Omental fat pad (tissue), 4 donors: ENCODE results near the gene GPC2. TPM values are rescaled to one million over a fixed set of nuclear protein-coding genes. Genes with fewer than 3 reads are reported as not detected.
"Not testable (repeated sequence)": the region's sequence is repeated elsewhere in the genome, so short reads cannot be mapped to it uniquely, and the experiment has no call there.

Source experiments
- ATAC-seq: fragments of 150-250 bp; one replicate; pipeline ENCODE4 v1.9.1; 2016; ENCODE audit warnings: mild to moderate bottlenecking, moderate library complexity; ENCODE audit not compliant: low FRiP score
- DNase-seq: peaks from one replicate; pipeline ENCODE4 v3.0.0-alpha.2; 2019; ENCODE audit warnings: low spot score
- CTCF ChIP-seq, 3 donors: fragments of 450-650 bp; IDR thresholded peaks; one replicate each; pipeline ENCODE4 v1.5.1; 2016 to 2017; ENCODE audit warnings: antibody characterized with exemption in 3 of 3, mild to moderate bottlenecking in 3 of 3, moderate library complexity in 2 of 3
- total RNA-seq, 4 donors: library from RNA; depleted of rRNA; stranded (reverse); fragments of >200 nt; gene quantifications; one replicate each; pipeline ENCODE4 v1.1.0, GENCODE V29; 2016

The GPC2 gene
- total RNA-seq, 4 donors from 2014 or later: 0.48 TPM; not detected in 3

DNA sequence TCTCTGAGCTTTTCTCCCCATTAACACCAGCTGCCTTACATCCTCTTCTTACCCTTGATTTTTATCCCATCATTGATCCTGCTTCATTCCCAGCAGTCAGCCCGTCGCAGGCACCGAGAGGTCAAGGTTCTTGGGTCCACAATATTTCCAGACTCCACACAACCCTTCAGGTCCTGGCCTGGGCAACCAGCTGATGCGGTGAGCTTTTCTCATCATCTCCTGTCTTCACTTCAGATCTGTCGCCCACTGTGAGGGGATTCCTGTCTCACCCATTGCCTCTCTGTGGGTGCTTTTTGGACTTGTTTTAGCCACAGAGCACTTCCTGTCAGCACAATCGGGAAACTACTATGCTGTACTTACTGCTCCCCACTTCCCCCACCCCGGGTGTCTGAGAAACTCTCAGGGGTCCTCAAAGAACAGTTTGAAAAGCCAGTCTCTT is 34.2 kb upstream of the GPC2 start:
- no peak for DNase-seq
- TF ChIP-seq CTCF (IDR thresholded peaks at IDR 0.05): no peak
- no peak for ATAC-seq

GRCh38 chr7:100210805-100211204 is 33.6 kb upstream of the GPC2 start:
- TF ChIP-seq CTCF (IDR thresholded peaks at IDR 0.05): no peak
- ATAC-seq (no peak), DNase-seq (no peak)

DNA sequence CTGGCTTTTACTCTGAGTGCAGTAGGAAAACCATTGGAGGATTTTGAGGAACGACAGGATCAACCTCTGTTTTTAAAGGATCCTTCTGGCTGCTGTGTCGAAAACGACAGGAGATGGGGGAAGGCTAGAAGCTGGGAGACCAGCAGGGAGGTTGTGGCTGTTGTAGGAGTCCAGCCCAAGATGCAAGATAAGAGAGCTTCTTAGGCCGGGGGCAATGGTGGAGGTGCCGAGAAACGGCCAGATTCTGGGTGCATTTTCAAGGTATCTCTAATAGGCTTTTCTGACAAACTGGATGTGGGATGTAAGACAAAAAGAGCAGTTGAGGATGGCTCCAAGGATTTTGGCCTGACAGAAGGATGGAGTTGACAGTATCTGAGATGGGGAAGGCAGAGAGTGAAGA is 32.3 kb upstream of the GPC2 start:
- ATAC-seq (no peak), DNase-seq (no peak)
- no peak for TF ChIP-seq CTCF (IDR thresholded peaks at IDR 0.05)

GRCh38 chr7:100208911-100209408 is 31.8 kb upstream of the GPC2 start:
- no peak for ATAC-seq
- DNase-seq: no peak
- no peak for TF ChIP-seq CTCF (IDR thresholded peaks at IDR 0.05)

DNA sequence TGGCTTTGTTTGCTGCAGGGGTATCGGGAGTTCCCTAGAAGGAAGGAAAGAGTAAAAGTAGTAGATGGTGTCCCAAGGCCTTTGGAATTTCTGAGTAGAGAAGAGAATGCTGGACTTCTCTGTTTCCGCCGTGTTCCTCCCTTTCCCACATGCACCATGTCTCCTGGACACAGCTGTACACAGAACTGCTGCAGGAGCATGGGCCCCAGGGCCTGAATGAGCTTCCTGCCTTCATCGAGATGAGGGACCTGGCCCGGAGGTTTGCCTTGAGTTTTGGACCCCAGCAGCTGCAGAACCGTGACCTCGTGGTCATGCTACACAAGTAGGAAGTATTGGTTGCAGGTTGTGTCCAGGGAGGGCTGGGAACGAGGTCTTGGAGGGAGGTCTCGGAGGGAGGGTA is 27.3 kb upstream of the GPC2 start:
- ATAC-seq (no peak), DNase-seq (no peak)
- no peak for TF ChIP-seq CTCF (IDR thresholded peaks at IDR 0.05)

- ATAC-seq (no peak), DNase-seq (no peak)
- TF ChIP-seq CTCF (IDR thresholded peaks at IDR 0.05): no peak
Observed at GRCh38 chr7:100200693-100201092, 23.5 kb upstream of the GPC2 start.

GRCh38 chr7:100198266-100198665 is 21.1 kb upstream of the GPC2 start:
- ATAC-seq (no peak), DNase-seq (no peak)
- no peak for TF ChIP-seq CTCF (IDR thresholded peaks at IDR 0.05)

DNA sequence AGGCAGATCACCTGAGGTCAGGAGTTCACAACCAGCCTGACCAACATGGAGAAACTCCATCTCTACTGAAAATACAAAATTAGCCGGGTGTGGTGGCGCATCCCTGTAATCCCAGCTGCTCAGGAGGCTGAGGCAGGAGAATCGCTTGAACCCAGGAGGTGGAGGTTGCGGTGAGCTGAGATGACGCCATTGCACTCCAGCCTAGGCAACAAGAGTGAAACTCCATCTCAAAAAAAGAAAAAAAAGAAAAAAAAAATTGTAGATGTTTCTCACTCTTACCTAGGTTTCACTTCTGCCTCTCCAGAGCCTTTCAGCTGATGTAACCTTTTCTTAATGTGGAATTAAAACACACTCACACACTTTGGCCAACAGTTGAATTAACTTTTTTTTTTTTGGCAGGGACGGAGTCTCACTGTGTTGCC is 18.7 kb upstream of the GPC2 start:
- ATAC-seq: not testable (repeated sequence)

More for the DNA sequence above, 18.7 kb upstream of the GPC2 start:
- not testable (repeated sequence) for DNase-seq
